Mucosa of descending colon (tissue), 3 donors: ENCODE data around the gene ADGRF1. TPM values are rescaled to one million over a fixed set of nuclear protein-coding genes. Genes with fewer than 3 reads are reported as not detected.
"Not testable (repeated sequence)": the region's sequence is repeated elsewhere in the genome, so short reads cannot be mapped to it uniquely, and the experiment has no call there.

Experiments
- ATAC-seq: fragments of 200-7000 bp; cut with Tn5 transposase; one replicate; pipeline ENCODE4 v1.9.1; 2020; ENCODE audit warnings: mild to moderate bottlenecking, moderate library complexity
- DNase-seq, 3 donors: peaks; one replicate each; pipeline ENCODE4 v3.0.0-alpha.2; 2020
- H3K36me3 ChIP-seq: fragments of 200-600 bp; one replicate; pipeline ENCODE4 v1.8.0; 2021; ENCODE audit warnings: low read depth, mild to moderate bottlenecking
- H3K4me1 ChIP-seq: fragments of 200-600 bp; one replicate; pipeline ENCODE4 v1.8.0; 2021; ENCODE audit warnings: low read depth, mild to moderate bottlenecking
- H3K4me3 ChIP-seq: fragments of 200-600 bp; one replicate; pipeline ENCODE4 v1.8.0; 2021; ENCODE audit warnings: mild to moderate bottlenecking
- H3K9me3 ChIP-seq: fragments of 200-600 bp; one replicate; pipeline ENCODE4 v1.8.0; 2021; ENCODE audit warnings: mild to moderate bottlenecking
- intact Hi-C, 2 donors: fragments of 100-400 bp; cut with DNase I in 1 of 2; cut with micrococcal nuclease in 1 of 2; formaldehyde crosslinking; loops; one replicate each; pipeline versions ENCODE4 v1.11.0 to v1.11.1; 2022; cut with DNase I, micrococcal nuclease
- total RNA-seq, 3 donors: library from RNA; stranded (reverse); fragmentation: NEBNext Ultra II Directional in 2 of 3; extraction: Animal tissue kit (Norgen Biotek cat#: 25700) in 2 of 3; gene quantifications; one replicate each; pipeline versions ENCODE4 v1.2.1 to v1.2.4, GENCODE V29; 2021 to 2023
- TF ChIP-seq, protein P1 (sequence below): fragments of 200-600 bp; IDR thresholded peaks from one replicate; pipeline ENCODE4 v1.8.0; 2022; ENCODE audit warnings: antibody characterized with exemption, mild to moderate bottlenecking
- donor health status: DM: no; HTN: no; CAD: no; lungs with moderate emphysema.
- donor health status: DM: no; HTN: no; CAD: no.
- donor health status: DM: no; HTN: yes; CAD: no.

Gene ADGRF1
- total RNA-seq, 3 donors from 2014 or later: 1.2 to 3.3 (median 1.8) TPM

DNA sequence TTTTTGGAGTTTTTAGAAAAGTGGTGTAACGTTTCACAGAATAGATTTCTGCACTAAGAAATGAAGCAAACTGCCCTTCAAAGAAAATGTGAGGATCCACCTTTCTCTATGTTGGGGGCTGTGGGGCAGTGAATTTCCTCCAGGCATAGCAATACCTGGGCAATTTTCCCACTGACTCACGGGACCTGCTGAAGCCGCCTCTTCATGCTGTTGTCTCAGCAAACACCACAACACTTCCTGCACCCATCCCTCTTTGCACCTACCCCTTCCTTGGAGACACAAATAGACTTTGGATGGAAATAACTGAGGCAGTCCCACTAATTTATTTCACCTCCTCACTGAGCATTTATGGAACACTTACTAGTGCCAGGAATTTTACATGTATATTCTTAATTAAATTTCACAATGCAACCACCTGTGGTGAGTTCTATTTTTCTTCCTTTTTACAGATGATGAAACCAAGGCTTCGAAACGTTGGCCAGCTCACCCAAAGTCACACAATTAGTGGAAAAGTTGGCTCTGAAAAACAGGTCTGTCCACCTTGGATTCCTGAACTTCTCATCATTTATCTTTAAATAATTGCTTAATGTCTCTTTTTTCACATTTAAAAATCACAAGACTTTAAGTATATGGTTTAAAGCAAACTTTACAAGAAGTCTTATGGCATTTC is 17.2 kb upstream of the ADGRF1 start:
- no peaks in the 10 kb centered on the region for H3K9me3 ChIP-seq
- ATAC-seq (no peak), DNase-seq (no peak)
- no peak overlapping the region for H3K4me3 ChIP-seq
- no peaks in the 10 kb centered on the region for H3K4me1 ChIP-seq
- intact Hi-C loops: no loop called here
- TF ChIP-seq, protein P1, sequence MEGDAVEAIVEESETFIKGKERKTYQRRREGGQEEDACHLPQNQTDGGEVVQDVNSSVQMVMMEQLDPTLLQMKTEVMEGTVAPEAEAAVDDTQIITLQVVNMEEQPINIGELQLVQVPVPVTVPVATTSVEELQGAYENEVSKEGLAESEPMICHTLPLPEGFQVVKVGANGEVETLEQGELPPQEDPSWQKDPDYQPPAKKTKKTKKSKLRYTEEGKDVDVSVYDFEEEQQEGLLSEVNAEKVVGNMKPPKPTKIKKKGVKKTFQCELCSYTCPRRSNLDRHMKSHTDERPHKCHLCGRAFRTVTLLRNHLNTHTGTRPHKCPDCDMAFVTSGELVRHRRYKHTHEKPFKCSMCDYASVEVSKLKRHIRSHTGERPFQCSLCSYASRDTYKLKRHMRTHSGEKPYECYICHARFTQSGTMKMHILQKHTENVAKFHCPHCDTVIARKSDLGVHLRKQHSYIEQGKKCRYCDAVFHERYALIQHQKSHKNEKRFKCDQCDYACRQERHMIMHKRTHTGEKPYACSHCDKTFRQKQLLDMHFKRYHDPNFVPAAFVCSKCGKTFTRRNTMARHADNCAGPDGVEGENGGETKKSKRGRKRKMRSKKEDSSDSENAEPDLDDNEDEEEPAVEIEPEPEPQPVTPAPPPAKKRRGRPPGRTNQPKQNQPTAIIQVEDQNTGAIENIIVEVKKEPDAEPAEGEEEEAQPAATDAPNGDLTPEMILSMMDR: no peak
- H3K36me3 ChIP-seq: no peaks in the 10 kb centered on the region

DNA sequence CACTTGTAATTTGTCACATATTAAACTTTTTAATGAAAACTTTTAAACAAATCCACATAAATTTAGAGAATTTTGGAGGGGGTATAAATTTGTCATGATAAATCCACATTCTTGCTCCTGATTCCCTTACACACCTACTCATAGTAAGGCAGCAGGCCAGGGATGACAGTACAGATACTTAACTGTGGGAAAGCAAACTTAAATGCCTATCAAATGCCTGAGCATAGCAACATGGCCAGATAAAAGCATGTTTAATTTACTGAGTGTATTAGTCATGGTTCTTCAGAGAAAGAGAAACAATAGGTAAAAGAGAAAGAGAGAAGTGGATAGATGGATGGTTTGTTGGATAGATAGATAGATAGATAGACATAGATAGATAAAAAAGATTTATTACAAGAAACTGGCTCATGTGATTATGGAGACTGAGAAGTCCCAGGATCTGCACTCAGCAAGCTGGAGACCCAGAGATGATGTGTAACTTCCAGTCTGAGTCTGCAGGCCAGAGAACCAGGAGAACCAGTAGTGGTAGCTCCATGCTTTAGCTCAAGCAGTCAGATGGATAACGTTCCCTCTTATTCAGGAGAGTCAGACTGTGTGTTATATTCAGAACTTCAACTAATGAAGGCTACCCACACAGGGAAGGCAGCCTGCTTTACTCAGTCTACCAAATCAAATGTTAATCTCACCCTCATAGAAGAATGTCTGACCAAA is 15.9 kb upstream of the ADGRF1 start:
- no peaks in the 10 kb centered on the region for H3K9me3 ChIP-seq
- intact Hi-C loops: no loop called here
- H3K36me3 ChIP-seq: no peaks in the 10 kb centered on the region
- ATAC-seq: no peak
- no peak overlapping the region for H3K4me3 ChIP-seq
- no peak for DNase-seq
- TF ChIP-seq, protein P1: no peak
- H3K4me1 ChIP-seq: no peaks in the 10 kb centered on the region

DNA sequence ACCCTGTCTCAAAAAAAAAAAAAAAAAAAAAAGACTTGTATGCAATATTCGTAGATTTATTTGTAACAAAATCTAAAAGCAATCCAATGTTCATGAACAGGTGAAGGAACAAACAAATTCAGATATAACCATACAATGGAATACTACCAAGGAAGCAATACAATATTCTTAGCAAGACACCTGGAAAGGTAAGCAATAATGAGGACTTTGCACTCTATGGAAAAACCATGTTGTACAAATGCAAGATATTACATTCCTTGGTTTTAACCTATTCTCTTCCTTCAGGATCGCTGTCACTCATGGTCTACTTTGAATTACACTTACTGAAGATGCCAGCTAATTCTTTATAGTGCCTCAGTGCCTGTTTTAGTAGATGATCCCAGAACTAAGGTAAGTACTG is 14.7 kb upstream of the ADGRF1 start:
- ATAC-seq (peak; percentile 74), DNase-seq (no peak)
- Histone ChIP-seq H3K9me3 (no peaks in the 10 kb centered on the region), H3K36me3 (no peaks in the 10 kb centered on the region), H3K4me1 (no peaks in the 10 kb centered on the region), H3K4me3 (no peak overlapping the region)
- intact Hi-C loops: no loop called here
- TF ChIP-seq, protein P1: no peak

DNA sequence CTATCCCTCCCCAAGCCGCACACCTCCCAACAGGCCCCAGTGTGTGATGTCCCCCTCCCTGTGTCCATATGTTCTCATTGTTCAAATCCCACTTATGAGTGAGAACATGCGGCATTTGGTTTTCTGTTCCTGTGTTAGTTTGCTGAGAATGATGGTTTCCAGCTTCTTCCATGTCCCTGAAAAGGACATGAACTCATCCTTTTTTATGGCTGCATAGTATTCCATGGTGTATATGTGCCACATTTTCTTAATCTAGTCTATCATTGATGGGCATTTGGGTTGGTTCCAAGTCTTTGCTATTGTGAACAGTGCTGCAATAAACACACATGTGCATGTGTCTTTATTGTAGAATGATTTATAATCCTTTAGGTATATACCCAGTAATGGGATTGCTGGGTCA is 12.2 kb upstream of the ADGRF1 start:
- intact Hi-C loops, H3K36me3 ChIP-seq, H3K4me3 ChIP-seq, ATAC-seq, H3K9me3 ChIP-seq, H3K4me1 ChIP-seq, DNase-seq: not testable (repeated sequence)

DNA sequence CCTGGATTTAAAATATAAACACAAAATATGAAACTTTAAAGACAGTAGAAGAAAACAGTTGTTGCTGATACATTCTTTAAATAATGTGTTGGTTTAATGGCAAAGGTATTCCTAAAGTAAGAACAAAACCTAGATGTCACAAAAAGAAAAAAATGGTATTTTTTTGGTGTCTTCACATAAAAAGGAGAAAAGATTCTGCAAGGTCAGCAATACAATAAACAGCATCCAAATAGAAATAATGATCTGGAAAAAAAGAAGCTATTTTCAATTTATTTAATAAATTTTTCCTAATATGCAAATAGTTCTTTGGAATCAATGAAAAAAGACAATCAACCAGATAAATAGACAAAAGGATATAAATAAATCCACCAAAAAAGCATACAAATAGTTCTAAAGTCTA is 6.5 kb upstream of the ADGRF1 start:
- peaks cover 5% of the 10 kb centered on the region for H3K4me1 ChIP-seq
- DNase-seq (no peak), ATAC-seq (no peak)
- intact Hi-C loops: loop anchor here in 1 of 2 donors (5.0 kb wide), 1 partner anchor 201 kb away; no protein-coding TSS in a partner anchor
- no peaks in the 10 kb centered on the region for H3K36me3 ChIP-seq
- TF ChIP-seq, protein P1: no peak
- no peaks in the 10 kb centered on the region for H3K9me3 ChIP-seq
- H3K4me3 ChIP-seq: no peak overlapping the region
